NB4 (cell line): Measurements from ENCODE around the gene UAP1.
"Not testable (repeated sequence)": the region's sequence is repeated elsewhere in the genome, so short reads cannot be mapped to it uniquely, and the experiment has no call there.

Source experiments
- DNase-seq: peaks from one replicate; pipeline ENCODE4 v3.0.0; 2010; ENCODE audit warnings: low read depth
- H3K4me3 ChIP-seq: one replicate; pipeline ENCODE4 v1.5.1; 2011; ENCODE audit warnings: mild to moderate bottlenecking, low read depth, low read length, moderate library complexity
- CTCF ChIP-seq: IDR thresholded peaks from one replicate; pipeline ENCODE4 v1.5.1; 2012; ENCODE audit warnings: low read depth, low read length
- MYC ChIP-seq: IDR thresholded peaks from 2 replicates; pipeline ENCODE4 v1.6.1; 2011; ENCODE audit warnings: low read depth, low read length
- POLR2A ChIP-seq: IDR thresholded peaks from 2 replicates; pipeline ENCODE4 v1.6.1; 2011; ENCODE audit warnings: mild to moderate bottlenecking; ENCODE audit not compliant: insufficient read length; ENCODE audit errors: extremely low read depth
- TF ChIP-seq, protein P1 (sequence below): IDR thresholded peaks from 2 replicates; pipeline ENCODE4 v1.6.1; 2011; ENCODE audit warnings: low read depth, low read length

Gene UAP1

GRCh38 chr1:162566870-162567269 is 5.3 kb downstream of the UAP1 start:
- no peak overlapping the region for H3K4me3 ChIP-seq
- no peak for DNase-seq
- TF ChIP-seq MYC: no peak
- TF ChIP-seq, protein P1, sequence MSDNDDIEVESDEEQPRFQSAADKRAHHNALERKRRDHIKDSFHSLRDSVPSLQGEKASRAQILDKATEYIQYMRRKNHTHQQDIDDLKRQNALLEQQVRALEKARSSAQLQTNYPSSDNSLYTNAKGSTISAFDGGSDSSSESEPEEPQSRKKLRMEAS: no peak
- no peak for TF ChIP-seq POLR2A
- TF ChIP-seq CTCF: no peak

DNA sequence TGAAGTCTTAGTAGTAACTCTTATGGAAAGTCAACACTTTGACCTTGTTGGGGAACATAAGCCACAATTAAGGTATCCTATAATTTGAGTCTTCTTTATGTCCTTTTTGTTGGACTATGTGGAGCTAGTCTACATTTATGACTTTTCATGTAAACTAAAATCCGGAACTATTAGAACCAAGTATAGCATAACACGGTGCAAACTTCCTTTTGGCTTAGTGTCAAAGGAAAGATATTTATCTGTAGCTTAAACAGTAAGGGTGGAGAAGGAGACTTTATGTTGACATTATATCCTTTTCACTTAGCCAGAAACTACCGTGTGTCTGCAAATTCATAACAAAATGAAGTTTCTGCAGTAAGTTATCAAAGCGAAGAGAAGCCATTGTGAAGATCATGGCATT is 7.3 kb downstream of the UAP1 start:
- TF ChIP-seq POLR2A (no peak), CTCF (no peak), MYC (no peak)
- TF ChIP-seq, protein P1: no peak
- no peak for DNase-seq
- no peak overlapping the region for H3K4me3 ChIP-seq

GRCh38 chr1:162570718-162571117 is 9.2 kb downstream of the UAP1 start:
- no peak overlapping the region for H3K4me3 ChIP-seq
- no peak for DNase-seq
- TF ChIP-seq POLR2A (no peak), CTCF (no peak), MYC (no peak)
- TF ChIP-seq, protein P1: no peak

DNA sequence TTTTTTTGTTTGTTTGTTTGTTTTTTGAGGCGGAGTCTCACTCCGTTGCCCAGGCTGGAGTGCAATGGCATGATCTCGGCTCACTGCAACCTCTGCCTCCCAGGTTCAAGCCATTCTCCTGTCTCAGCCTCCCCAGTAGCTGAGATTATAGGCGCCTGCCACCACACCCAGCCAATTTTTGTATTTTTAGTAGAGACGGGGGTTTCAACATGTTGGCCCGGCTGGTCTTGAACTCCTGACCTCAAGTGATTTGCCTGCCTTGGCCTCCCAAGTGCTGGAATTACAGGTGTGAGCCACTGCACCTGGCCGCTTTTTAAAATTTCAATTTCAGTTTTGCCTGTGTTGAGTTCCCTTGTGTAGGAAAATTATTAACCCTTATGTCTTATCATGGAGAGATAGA is 9.6 kb downstream of the UAP1 start:
- H3K4me3 ChIP-seq, DNase-seq: not testable (repeated sequence)

DNA sequence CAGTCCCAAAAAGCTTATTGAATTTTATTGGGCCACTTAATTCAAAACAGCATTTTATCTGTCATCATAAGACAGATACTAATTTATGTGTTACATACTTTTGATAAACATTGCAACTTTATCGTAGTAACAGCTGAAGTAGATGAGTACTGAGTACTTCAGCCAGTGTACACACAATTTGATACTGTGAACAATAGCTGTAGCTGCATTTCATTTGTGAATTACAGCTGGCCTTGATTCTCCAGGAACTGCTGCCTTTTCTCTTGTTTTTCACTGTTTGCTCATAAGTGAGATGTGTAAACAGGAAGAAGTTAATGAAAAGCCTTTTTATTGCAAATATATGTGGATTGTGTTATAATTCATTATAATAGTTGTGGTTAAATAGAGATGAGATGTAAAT is 10.2 kb downstream of the UAP1 start:
- no peak for DNase-seq
- no peak overlapping the region for H3K4me3 ChIP-seq
- TF ChIP-seq, protein P1: no peak
- TF ChIP-seq MYC: no peak
- TF ChIP-seq CTCF: no peak
- no peak for TF ChIP-seq POLR2A

DNA sequence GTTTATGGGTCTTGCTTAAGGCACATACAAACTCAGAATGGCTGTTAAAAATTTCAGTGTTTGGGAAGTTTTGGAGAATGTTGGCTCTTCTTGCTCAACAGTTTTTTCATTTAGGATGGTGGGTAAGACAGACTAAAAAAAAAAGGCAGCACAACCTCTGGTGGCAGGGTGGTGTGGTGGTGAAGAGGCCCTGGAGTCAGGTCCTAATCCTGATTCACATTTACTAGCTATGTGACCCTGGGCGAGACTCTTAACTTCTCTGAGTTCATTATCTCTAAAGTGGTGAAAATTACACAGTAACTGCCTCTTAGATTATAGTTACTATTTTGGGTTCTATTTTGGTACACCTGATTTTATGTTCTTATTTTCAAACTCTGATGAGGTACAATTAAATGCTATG is 11.6 kb downstream of the UAP1 start:
- no peak overlapping the region for H3K4me3 ChIP-seq
- DNase-seq: no peak
- TF ChIP-seq, protein P1: no peak
- no peak for TF ChIP-seq CTCF
- no peak for TF ChIP-seq MYC
- no peak for TF ChIP-seq POLR2A
